Erythroblast (primary cell): ENCODE results near the gene TCERG1L.

Source experiments
- GATA1 ChIP-seq: IDR thresholded peaks from 2 replicates; pipeline ENCODE4 v1.6.1; 2011; ENCODE audit warnings: low read depth, mild to moderate bottlenecking, control low read depth, low read length, moderate library complexity
- POLR2A ChIP-seq: IDR thresholded peaks from 2 replicates; pipeline ENCODE4 v1.6.1; 2011; ENCODE audit warnings: mild to moderate bottlenecking, low read length

- no peak for TF ChIP-seq POLR2A
- TF ChIP-seq GATA1, result no peak
Observed at GRCh38 chr10:131109291-131109690, 202.2 kb downstream of the TCERG1L start.
